EH (cell line): ENCODE data around the gene ZDHHC18.
"Not testable (repeated sequence)": the region's sequence is repeated elsewhere in the genome, so short reads cannot be mapped to it uniquely, and the experiment has no call there.

Experiments
- DNase-seq: peaks from one replicate; pipeline ENCODE4 v3.0.0-alpha.2; 2015; ENCODE audit warnings: low read depth

The ZDHHC18 gene

GRCh38 chr1:26832249-26832960 lies 5.9 kb downstream of the ZDHHC18 start:
- DNase-seq, result no peak

GRCh38 chr1:26833432-26834405 lies 7.2 kb downstream of the ZDHHC18 start:
- no peak for DNase-seq

GRCh38 chr1:26837665-26838064 lies 11.2 kb downstream of the ZDHHC18 start:
- not testable (repeated sequence) for DNase-seq

- no peak for DNase-seq
These were observed 12.2 kb downstream of the ZDHHC18 start for GRCh38 chr1:26838474-26839338.

GRCh38 chr1:26839339-26839722 lies 12.8 kb downstream of the ZDHHC18 start:
- DNase-seq, result no peak

- DNase-seq, result no peak
These were observed 13.3 kb downstream of the ZDHHC18 start for GRCh38 chr1:26839779-26840178.

GRCh38 chr1:26844424-26845196 lies 18.1 kb downstream of the ZDHHC18 start:
- no peak for DNase-seq

GRCh38 chr1:26847826-26848225 lies 21.3 kb downstream of the ZDHHC18 start:
- DNase-seq, result not testable (repeated sequence)

GRCh38 chr1:26848499-26848898 lies 22.0 kb downstream of the ZDHHC18 start:
- no peak for DNase-seq

GRCh38 chr1:26848941-26849774 lies 22.7 kb downstream of the ZDHHC18 start:
- peak; percentile 83 for DNase-seq

- DNase-seq, result no peak
These were observed 24.7 kb downstream of the ZDHHC18 start for GRCh38 chr1:26851106-26851684.

GRCh38 chr1:26852701-26853100 lies 26.2 kb downstream of the ZDHHC18 start:
- DNase-seq, result no peak

GRCh38 chr1:26853156-26853555 lies 26.7 kb downstream of the ZDHHC18 start:
- peak; percentile 89 for DNase-seq

GRCh38 chr1:26853600-26853999 lies 27.1 kb downstream of the ZDHHC18 start:
- DNase-seq, result no peak

- DNase-seq, result no peak
These were observed 28.4 kb downstream of the ZDHHC18 start for GRCh38 chr1:26854906-26855305.

- no peak for DNase-seq
These were observed 29.1 kb downstream of the ZDHHC18 start for GRCh38 chr1:26855636-26856035.

- no peak for DNase-seq
These were observed 29.7 kb downstream of the ZDHHC18 start for GRCh38 chr1:26856181-26856580.

- DNase-seq, result no peak
These were observed 30.3 kb downstream of the ZDHHC18 start for GRCh38 chr1:26856604-26857469.

- no peak for DNase-seq
These were observed 31.1 kb downstream of the ZDHHC18 start for GRCh38 chr1:26857473-26858060.
